Stimulated activated naive CD8-positive, alpha-beta T cell treated with anti-CD3 and anti-CD28 coated beads, Interleukin-15, amount 100 ng/mL, for 72 hours (primary cell): ENCODE results near the gene PTPRH.

Source experiments
- ATAC-seq: fragments of 150-1000 bp; cut with Tn5 transposase; 2 replicates; pipeline ENCODE4 v1.10.0; 2021; ENCODE audit warnings: mild to moderate bottlenecking, moderate library complexity
- DNase-seq, 2 donors: peaks; one replicate each; pipeline ENCODE4 v3.0.0; 2021 to 2022
- H3K27ac Mint-ChIP-seq, 2 donors: one replicate each; pipeline ENCODE4 v1.8.0; 2022; ENCODE audit warnings: mild to moderate bottlenecking in 2 of 2, mixed read lengths in 2 of 2, moderate library complexity in 2 of 2
- H3K27me3 Mint-ChIP-seq: one replicate; pipeline ENCODE4 v1.8.0; 2022; ENCODE audit warnings: mixed read lengths
- H3K4me1 Mint-ChIP-seq: one replicate; pipeline ENCODE4 v1.8.0; 2022; ENCODE audit warnings: mild to moderate bottlenecking, mixed read lengths
- H3K4me3 Mint-ChIP-seq, 2 donors: one replicate each; pipeline ENCODE4 v1.8.0; 2022; ENCODE audit warnings: mild to moderate bottlenecking in 2 of 2, mixed read lengths in 2 of 2, moderate library complexity in 1 of 2
- H3K9me3 Mint-ChIP-seq, 2 donors: one replicate each; pipeline ENCODE4 v1.8.0; 2022; ENCODE audit warnings: mixed read lengths in 2 of 2

PTPRH gene

DNA sequence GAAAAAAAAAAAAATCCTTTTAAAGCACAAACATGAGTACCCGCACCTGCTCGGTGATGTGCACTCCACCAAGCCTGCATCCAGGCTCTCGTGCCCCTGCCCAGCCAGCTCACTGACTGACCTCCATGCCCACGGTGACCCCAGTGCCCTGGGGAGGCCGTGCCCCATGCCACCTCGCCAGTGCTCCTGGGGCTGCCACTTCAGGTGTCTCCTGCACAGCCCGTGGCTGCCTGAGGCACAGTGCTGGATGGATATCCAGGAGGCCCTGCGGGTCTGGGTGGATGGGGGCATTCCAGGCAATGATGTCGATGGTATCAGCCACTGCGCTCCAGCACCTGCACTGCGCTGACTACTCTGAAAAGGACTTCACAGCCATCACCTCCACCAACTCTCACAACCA is 40.5 kb upstream of the PTPRH start:
- Mint-ChIP-seq H3K4me3 (no peak overlapping the region), H3K27ac (no peak overlapping the region), H3K27me3 (no peaks in the 10 kb centered on the region), H3K9me3 (no peaks in the 10 kb centered on the region), H3K4me1 (peaks cover 68% of the 10 kb centered on the region)
- DNase-seq (no peak), ATAC-seq (no peak)

DNA sequence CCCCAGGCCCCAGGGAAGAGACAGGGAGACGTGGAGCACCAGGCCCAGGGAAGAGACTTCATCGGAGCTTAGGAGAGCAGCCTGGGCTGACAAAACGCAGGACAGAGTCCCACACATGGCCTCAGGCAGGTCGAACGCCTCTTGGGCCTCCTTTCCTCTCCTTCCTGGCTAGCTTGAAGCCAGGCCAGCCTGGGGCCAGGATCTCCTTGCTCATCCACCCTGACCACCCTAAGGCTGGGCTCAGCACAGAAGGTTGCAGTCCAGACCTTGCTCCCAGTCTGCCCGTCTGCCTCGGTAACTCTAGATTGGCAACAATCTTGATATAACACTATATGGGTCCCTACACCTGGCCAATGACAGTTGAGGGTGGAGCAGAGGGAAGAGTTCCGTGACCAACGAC is 39.4 kb upstream of the PTPRH start:
- H3K4me3 Mint-ChIP-seq: no peak overlapping the region
- H3K27ac Mint-ChIP-seq: peak overlapping the region; percentile 68 to 93
- H3K4me1 Mint-ChIP-seq: peaks cover 71% of the 10 kb centered on the region
- ATAC-seq: no peak
- no peak for DNase-seq
- H3K27me3 Mint-ChIP-seq: no peaks in the 10 kb centered on the region
- no peaks in the 10 kb centered on the region for H3K9me3 Mint-ChIP-seq

DNA sequence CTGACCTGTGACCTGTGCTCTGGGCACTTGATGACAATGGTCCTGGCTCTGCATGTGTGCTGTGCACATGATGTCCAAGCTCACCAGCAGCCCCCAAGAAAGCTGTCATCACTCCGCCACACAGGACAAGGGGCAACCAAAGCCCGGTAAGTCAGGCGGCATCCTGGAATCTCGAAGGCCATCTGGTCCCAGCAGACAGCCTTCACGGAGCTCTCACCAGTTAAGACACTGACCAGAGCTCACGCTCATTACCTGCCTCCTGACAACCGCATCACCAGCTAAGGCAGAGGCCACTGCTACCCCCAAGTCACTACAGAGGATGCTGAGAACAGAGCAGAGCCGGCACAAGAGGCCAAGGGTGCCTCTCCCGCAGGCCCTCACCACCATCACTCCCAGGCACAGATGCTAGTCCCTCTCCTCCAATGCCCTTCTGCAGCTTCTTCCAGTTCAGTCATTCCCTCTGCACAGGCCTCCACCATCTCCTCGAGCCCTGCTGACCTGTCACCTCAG is 38.9 kb upstream of the PTPRH start:
- peaks cover 66% of the 10 kb centered on the region for H3K4me1 Mint-ChIP-seq
- ATAC-seq: no peak
- H3K27me3 Mint-ChIP-seq: no peaks in the 10 kb centered on the region
- no peaks in the 10 kb centered on the region for H3K9me3 Mint-ChIP-seq
- no peak overlapping the region for H3K4me3 Mint-ChIP-seq
- H3K27ac Mint-ChIP-seq: peak overlapping the region in 1 of 2 donors; percentile 68
- no peak for DNase-seq

GRCh38 chr19:55247621-55248099 is 38.4 kb upstream of the PTPRH start:
- DNase-seq: no peak
- no peaks in the 10 kb centered on the region for H3K9me3 Mint-ChIP-seq
- H3K4me3 Mint-ChIP-seq: no peak overlapping the region
- H3K4me1 Mint-ChIP-seq: peaks cover 64% of the 10 kb centered on the region
- no peaks in the 10 kb centered on the region for H3K27me3 Mint-ChIP-seq
- ATAC-seq: no peak
- no peak overlapping the region for H3K27ac Mint-ChIP-seq

DNA sequence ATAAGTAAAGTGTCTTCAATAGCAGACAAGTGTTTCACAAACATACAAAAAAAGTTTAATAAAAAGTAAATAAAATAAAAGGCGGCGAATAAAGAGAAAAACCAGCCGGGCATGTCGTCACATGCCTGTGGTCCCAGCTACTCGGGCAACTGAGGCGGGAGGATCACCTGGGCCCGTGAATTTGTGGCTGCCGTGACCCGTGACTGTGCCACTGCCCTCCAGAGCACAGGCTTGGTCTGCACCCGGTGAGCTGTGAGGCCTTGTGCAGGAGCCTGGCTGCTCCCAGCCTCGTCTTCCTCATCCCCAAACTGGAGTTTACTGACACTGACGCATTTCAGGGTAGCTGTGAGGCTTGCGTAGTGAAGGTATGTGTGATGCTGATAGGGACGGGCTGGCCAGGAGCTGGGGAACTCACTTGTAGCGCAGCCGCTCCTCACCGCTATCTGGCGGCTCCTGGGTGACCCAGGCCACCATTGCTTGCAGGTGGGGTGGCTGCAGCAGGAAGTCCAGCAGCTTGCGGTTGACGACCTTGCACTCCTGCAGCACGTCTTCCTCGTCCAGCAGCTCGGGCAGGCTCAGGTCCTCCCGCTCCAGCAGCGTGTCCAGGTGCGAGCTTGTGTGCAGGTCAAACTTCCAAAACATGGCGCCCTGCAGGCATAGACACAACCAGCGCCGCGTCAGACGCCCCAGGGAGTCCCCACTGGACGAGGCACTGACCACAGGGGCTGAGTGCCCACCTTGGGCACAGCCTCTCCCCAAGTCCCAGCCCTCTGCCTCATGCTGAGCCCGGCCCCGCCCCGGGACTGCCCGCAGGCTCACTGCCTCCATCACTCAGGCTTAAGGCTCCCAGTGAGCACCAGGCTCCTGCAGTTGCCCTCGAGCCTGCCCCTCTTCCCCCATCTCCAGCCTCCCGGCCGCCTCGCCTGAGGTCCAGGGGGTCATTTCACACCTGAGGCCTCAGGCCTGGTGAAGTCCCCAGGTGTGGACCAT is 37.5 kb upstream of the PTPRH start:
- no peaks in the 10 kb centered on the region for H3K27me3 Mint-ChIP-seq
- ATAC-seq (no peak), DNase-seq (no peak)
- no peak overlapping the region for H3K4me3 Mint-ChIP-seq
- H3K9me3 Mint-ChIP-seq: no peaks in the 10 kb centered on the region
- H3K27ac Mint-ChIP-seq: peak overlapping the region in 1 of 2 donors; percentile 25
- peaks cover 58% of the 10 kb centered on the region for H3K4me1 Mint-ChIP-seq

DNA sequence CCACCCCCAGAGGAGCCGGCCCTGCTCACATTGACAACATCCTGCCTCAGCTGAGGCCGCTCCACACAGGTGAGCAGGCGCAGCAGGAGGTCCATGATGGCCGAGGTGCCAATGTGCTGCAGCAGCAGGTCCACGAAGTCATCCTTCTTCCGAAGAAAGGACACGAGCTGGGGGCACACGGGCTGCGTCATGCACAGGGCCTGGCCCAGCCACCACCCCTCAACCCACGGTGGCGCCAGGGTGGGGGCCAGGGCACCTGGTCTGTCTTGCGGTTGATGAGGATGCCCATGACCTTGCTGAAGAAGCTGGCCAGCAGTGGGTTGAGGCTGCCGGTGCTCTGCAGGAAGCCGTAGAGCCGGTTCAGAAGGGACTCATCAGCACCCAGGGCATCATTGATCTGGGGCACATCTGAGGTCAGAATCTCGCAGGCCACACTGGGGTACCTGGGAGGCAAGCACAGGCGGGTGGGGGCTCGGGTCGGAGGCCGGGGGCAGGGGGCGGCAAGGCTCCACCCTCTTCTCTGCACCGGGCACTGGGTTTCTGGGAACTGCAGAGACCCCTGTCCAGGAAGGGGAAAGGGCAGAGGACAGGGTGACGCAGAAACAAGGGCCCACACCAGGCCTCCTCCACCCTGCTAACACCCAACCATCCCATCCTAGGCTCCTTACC is 36.1 kb upstream of the PTPRH start:
- no peak overlapping the region for H3K27ac Mint-ChIP-seq
- no peaks in the 10 kb centered on the region for H3K9me3 Mint-ChIP-seq
- H3K27me3 Mint-ChIP-seq: no peaks in the 10 kb centered on the region
- no peak overlapping the region for H3K4me3 Mint-ChIP-seq
- H3K4me1 Mint-ChIP-seq: peaks cover 44% of the 10 kb centered on the region
- no peak for DNase-seq
- no peak for ATAC-seq

DNA sequence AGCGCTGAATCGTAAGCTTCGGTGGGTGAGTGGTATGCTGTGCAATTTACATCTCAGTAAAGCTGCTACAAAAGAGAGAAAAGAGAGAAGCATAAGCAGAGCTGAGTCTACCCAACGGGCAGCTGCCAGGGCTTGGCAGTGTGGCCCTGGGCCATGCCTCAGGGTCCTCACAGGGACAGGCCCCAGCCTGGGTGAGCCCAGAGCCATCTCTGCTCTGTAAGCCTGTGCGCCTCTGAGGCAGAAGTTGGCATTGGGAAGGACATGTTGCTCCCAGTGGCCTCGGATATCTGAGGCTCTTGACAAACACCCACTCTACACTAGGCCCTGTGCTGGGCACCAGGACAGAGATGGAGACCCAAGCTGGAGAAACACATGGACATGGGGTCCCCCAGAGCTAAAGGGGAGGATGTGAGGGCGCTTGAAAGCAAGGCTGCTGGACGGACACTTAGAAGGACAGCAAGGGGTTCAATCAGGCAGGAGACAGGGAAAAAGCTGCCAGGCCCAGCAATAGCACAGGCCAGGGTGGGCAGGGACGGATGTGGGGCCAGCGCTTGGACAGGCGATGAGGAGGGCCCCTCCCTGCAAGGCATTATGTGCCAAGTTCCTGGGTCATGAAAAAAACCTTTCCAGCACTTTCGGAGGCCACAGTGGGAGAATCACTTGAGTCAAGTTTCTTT is 34.8 kb upstream of the PTPRH start:
- ATAC-seq (no peak), DNase-seq (no peak)
- H3K27ac Mint-ChIP-seq: no peak overlapping the region
- no peak overlapping the region for H3K4me3 Mint-ChIP-seq
- no peaks in the 10 kb centered on the region for H3K27me3 Mint-ChIP-seq
- H3K4me1 Mint-ChIP-seq: peaks cover 34% of the 10 kb centered on the region
- no peaks in the 10 kb centered on the region for H3K9me3 Mint-ChIP-seq

- Mint-ChIP-seq H3K4me3 (no peak overlapping the region), H3K4me1 (peaks cover 19% of the 10 kb centered on the region), H3K27ac (peak overlapping the region in 1 of 2 donors; percentile 54), H3K9me3 (no peaks in the 10 kb centered on the region), H3K27me3 (no peaks in the 10 kb centered on the region)
- ATAC-seq: peak; percentile 31
- DNase-seq: no peak
These were observed 33.2 kb upstream of the PTPRH start for GRCh38 chr19:55242517-55242916.

GRCh38 chr19:55241935-55242464 is 32.7 kb upstream of the PTPRH start:
- no peak for DNase-seq
- H3K4me3 Mint-ChIP-seq: no peak overlapping the region
- H3K27ac Mint-ChIP-seq: peak overlapping the region in 1 of 2 donors; percentile 54
- H3K27me3 Mint-ChIP-seq: no peaks in the 10 kb centered on the region
- peaks cover 19% of the 10 kb centered on the region for H3K4me1 Mint-ChIP-seq
- ATAC-seq: no peak
- no peaks in the 10 kb centered on the region for H3K9me3 Mint-ChIP-seq

GRCh38 chr19:55241143-55241934 is 32.0 kb upstream of the PTPRH start:
- Mint-ChIP-seq H3K9me3 (no peaks in the 10 kb centered on the region), H3K27me3 (no peaks in the 10 kb centered on the region), H3K4me3 (no peak overlapping the region), H3K27ac (no peak overlapping the region), H3K4me1 (peaks cover 22% of the 10 kb centered on the region)
- DNase-seq: no peak
- ATAC-seq: no peak

DNA sequence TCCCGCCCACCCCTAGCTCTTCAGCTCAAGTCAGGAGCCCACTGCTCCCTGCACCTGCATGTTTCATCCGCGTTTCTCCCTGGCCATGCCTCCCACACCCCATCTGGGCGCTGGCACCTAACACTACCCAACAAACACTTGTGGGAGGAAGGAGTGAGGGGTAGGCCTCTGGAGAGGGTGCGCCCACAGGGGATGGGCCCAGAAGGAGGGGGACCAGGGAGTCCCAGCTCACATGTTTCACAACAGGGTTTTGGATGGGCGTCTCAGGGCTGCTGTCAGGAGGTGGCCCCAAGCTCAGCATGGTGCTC is 31.4 kb upstream of the PTPRH start:
- DNase-seq (no peak), ATAC-seq (no peak)
- H3K27me3 Mint-ChIP-seq: no peaks in the 10 kb centered on the region
- H3K27ac Mint-ChIP-seq: peak overlapping the region in 1 of 2 donors; percentile 83
- H3K4me3 Mint-ChIP-seq: no peak overlapping the region
- H3K4me1 Mint-ChIP-seq: peaks cover 21% of the 10 kb centered on the region
- no peaks in the 10 kb centered on the region for H3K9me3 Mint-ChIP-seq

DNA sequence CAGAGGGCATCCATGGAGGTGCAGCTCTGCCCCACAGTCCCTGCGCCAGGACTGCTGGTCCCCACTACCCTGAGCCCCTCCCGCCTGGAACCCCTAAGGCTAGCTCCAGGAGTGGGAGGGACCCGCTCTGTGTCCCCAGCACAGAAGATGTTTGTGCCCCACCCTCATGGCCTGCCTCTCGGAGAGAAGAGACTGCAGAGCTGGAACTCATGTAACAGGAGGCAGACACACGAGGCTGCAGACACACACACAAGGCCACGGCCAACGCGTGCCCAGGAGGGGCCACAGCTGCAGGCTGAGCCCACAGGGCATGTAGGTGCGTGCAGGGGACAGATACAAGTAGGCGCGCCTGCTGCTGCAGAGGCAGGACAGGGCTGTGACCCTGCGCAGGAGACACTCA is 29.7 kb upstream of the PTPRH start:
- ATAC-seq (no peak), DNase-seq (no peak)
- no peak overlapping the region for H3K4me3 Mint-ChIP-seq
- H3K4me1 Mint-ChIP-seq: peaks cover 21% of the 10 kb centered on the region
- no peaks in the 10 kb centered on the region for H3K27me3 Mint-ChIP-seq
- no peak overlapping the region for H3K27ac Mint-ChIP-seq
- no peaks in the 10 kb centered on the region for H3K9me3 Mint-ChIP-seq

- Mint-ChIP-seq H3K27me3 (no peaks in the 10 kb centered on the region), H3K4me1 (peaks cover 19% of the 10 kb centered on the region), H3K9me3 (no peaks in the 10 kb centered on the region), H3K4me3 (no peak overlapping the region), H3K27ac (no peak overlapping the region)
- DNase-seq: no peak
- no peak for ATAC-seq
These were observed 28.7 kb upstream of the PTPRH start for GRCh38 chr19:55238030-55238429.

GRCh38 chr19:55232986-55233385 is 23.7 kb upstream of the PTPRH start:
- ATAC-seq: no peak
- Mint-ChIP-seq H3K4me3 (no peak overlapping the region), H3K27ac (no peak overlapping the region), H3K4me1 (peaks cover 12% of the 10 kb centered on the region), H3K27me3 (no peaks in the 10 kb centered on the region), H3K9me3 (no peaks in the 10 kb centered on the region)
- DNase-seq: no peak

DNA sequence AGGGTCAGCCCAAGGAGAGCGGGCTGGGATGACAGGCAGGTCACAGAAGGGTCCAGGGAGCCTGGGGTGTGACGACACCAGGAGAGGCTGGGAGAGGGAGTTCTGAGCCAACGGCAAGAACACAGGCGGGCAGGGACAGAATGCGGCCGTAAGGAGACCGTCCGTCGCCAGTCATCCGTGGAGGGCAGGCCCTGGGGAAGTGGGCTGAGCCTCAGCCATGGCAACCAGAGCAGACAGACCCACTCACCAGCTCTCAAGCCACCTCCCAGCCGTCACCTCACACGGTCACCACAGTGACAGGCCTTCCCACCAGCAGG is 22.9 kb upstream of the PTPRH start:
- Mint-ChIP-seq H3K4me1 (peaks cover 13% of the 10 kb centered on the region), H3K9me3 (no peaks in the 10 kb centered on the region), H3K4me3 (no peak overlapping the region), H3K27me3 (no peaks in the 10 kb centered on the region), H3K27ac (peak overlapping the region; percentile 20 to 72)
- ATAC-seq (no peak), DNase-seq (no peak)
